ENCODE results near the gene AKAP6. TPM values are rescaled to one million over a fixed set of nuclear protein-coding genes. Genes with fewer than 3 reads are reported as not detected.

Gene AKAP6
- total RNA-seq, 2 experiments from 2014 or later = 0.13 to 0.72 TPM

DNA sequence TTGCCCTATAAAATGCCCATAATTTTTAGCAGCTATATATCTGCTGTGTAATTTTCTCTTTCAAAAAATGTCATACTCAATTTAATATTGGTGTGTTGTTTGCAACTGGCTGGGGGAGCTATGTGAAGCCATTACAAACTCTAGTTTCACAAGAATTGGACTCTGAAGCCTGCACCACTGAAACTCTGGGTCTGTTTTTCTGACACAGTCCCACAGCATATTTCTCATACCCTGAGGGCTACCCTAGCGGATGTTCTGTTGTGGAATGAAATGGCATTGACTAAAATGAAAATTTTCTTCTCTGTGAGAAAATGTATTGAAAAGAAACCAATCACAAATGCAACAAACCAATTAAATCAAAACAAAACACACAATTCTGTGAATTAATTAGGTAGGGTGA, 325.0 kb downstream of the AKAP6 start:
- ChIA-PET CTCF (ENCODE audit: unreplicated experiment) (no interaction called here), POLR2A (interaction anchor here (0.6 kb wide), 2 partner anchors 14 to 86 kb away, joined by 3 read pairs; no protein-coding TSS in a partner anchor)
- Histone ChIP-seq H3K36me3 (ENCODE audit: insufficient read depth, low read length) (no peaks in the 10 kb centered on the region), H3K9me3 (ENCODE audit: low read length) (no peaks in the 10 kb centered on the region), H3K27ac (ENCODE audit: low read depth, low read length, poor library complexity, severe bottlenecking) (no peak overlapping the region), H3K79me2 (ENCODE audit: insufficient read depth, low read depth, low read length) (no peaks in the 10 kb centered on the region), H3K4me1 (ENCODE audit: insufficient read depth, low read length, poor library complexity, severe bottlenecking) (no peaks in the 10 kb centered on the region), H3K9me2 (ENCODE audit: insufficient read depth, low read length) (no peaks in the 10 kb centered on the region), H3K4me2 (ENCODE audit: low read length) (no peak overlapping the region), H2AFZ (ENCODE audit: low read length) (no peak overlapping the region), H4K20me1 (ENCODE audit: insufficient read depth, low read length) (no peaks in the 10 kb centered on the region), H3K4me3 (ENCODE audit: low read depth, low read length, poor library complexity, severe bottlenecking) (no peak overlapping the region)
- no peak for DNase-seq (ENCODE audit: low spot score)
- TF ChIP-seq, protein P1, sequence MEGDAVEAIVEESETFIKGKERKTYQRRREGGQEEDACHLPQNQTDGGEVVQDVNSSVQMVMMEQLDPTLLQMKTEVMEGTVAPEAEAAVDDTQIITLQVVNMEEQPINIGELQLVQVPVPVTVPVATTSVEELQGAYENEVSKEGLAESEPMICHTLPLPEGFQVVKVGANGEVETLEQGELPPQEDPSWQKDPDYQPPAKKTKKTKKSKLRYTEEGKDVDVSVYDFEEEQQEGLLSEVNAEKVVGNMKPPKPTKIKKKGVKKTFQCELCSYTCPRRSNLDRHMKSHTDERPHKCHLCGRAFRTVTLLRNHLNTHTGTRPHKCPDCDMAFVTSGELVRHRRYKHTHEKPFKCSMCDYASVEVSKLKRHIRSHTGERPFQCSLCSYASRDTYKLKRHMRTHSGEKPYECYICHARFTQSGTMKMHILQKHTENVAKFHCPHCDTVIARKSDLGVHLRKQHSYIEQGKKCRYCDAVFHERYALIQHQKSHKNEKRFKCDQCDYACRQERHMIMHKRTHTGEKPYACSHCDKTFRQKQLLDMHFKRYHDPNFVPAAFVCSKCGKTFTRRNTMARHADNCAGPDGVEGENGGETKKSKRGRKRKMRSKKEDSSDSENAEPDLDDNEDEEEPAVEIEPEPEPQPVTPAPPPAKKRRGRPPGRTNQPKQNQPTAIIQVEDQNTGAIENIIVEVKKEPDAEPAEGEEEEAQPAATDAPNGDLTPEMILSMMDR (conservative IDR thresholded peaks at IDR 0.05; ENCODE audit: low read length) = no peak
- TF ChIP-seq EZH2phosphoT487 (IDR thresholded peaks at IDR 0.05; ENCODE audit: borderline replicate concordance, low read depth, low read length) = no peak
- no TSS peak for BruUV-seq (replicated peaks)
- intact Hi-C loops (cut with micrococcal nuclease; ENCODE audit: unreplicated experiment) = no loop called here

DNA sequence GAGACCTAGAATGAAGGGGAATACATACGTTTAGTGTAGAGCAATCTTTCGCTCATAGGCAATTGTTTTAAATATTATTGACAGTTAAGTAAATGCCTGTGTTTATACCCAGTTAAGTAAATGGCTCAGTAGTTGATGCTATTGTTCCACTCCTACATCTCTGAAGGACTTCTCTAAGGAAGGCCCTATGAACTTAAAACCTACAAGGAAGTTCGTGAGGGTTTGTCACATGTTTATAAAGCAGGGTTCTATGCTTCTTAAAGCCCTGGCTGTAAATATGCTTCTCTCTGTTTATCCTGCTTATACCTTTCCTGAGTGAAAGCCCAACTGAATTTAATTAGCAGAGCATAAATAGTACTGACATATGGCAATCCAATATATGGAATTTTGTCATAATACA, 327.5 kb downstream of the AKAP6 start:
- H3K36me3 ChIP-seq (ENCODE audit: insufficient read depth, low read length) = no peaks in the 10 kb centered on the region
- H3K4me3 ChIP-seq (ENCODE audit: low read depth, low read length, poor library complexity, severe bottlenecking) = no peak overlapping the region
- no peaks in the 10 kb centered on the region for H3K9me2 ChIP-seq (ENCODE audit: insufficient read depth, low read length)
- intact Hi-C loops (cut with micrococcal nuclease; ENCODE audit: unreplicated experiment) = no loop called here
- no peak overlapping the region for H3K4me2 ChIP-seq (ENCODE audit: low read length)
- DNase-seq (ENCODE audit: low spot score) = no peak
- POLR2A ChIA-PET = no interaction called here
- H3K79me2 ChIP-seq (ENCODE audit: insufficient read depth, low read depth, low read length) = no peaks in the 10 kb centered on the region
- TF ChIP-seq, protein P1 (conservative IDR thresholded peaks at IDR 0.05; ENCODE audit: low read length) = no peak
- TF ChIP-seq EZH2phosphoT487 (IDR thresholded peaks at IDR 0.05; ENCODE audit: borderline replicate concordance, low read depth, low read length) = no peak
- BruUV-seq (replicated peaks) = no TSS peak
- CTCF ChIA-PET (ENCODE audit: unreplicated experiment) = no interaction called here
- H3K4me1 ChIP-seq (ENCODE audit: insufficient read depth, low read length, poor library complexity, severe bottlenecking) = no peaks in the 10 kb centered on the region
- H3K9me3 ChIP-seq (ENCODE audit: low read length) = no peaks in the 10 kb centered on the region
- H3K27ac ChIP-seq (ENCODE audit: low read depth, low read length, poor library complexity, severe bottlenecking) = no peak overlapping the region
- H4K20me1 ChIP-seq (ENCODE audit: insufficient read depth, low read length) = no peaks in the 10 kb centered on the region
- H2AFZ ChIP-seq (ENCODE audit: low read length) = peak overlapping the region; percentile 53; the same call in 1 of the 2 replicates

DNA sequence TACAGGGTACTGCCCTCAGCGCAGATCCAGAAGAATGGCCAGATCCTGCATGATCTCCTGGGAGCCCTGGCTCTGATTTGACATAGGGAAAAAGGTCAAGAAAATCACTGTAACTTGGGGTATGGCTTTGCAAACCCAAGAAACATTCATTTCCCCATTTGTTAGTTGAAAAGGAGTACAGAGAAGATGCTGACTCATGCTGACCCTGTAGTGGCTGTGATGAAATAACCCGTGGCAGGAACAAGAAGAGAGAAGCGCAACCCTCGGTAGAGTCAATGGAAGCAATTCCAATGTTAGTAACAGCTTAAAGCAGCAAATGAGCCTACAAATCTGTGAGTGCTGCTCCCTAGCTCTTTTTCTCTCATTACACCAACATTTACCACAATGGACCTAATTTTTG, 328.0 kb downstream of the AKAP6 start:
- no peak overlapping the region for H3K4me2 ChIP-seq (ENCODE audit: low read length)
- no peaks in the 10 kb centered on the region for H3K9me2 ChIP-seq (ENCODE audit: insufficient read depth, low read length)
- no peak for TF ChIP-seq EZH2phosphoT487 (IDR thresholded peaks at IDR 0.05; ENCODE audit: borderline replicate concordance, low read depth, low read length)
- TF ChIP-seq, protein P1 (conservative IDR thresholded peaks at IDR 0.05; ENCODE audit: low read length) = no peak
- no peak overlapping the region for H3K27ac ChIP-seq (ENCODE audit: low read depth, low read length, poor library complexity, severe bottlenecking)
- H3K4me3 ChIP-seq (ENCODE audit: low read depth, low read length, poor library complexity, severe bottlenecking) = no peak overlapping the region
- intact Hi-C loops (cut with micrococcal nuclease; ENCODE audit: unreplicated experiment) = no loop called here
- POLR2A ChIA-PET = no interaction called here
- DNase-seq (ENCODE audit: low spot score) = no peak
- CTCF ChIA-PET (ENCODE audit: unreplicated experiment) = no interaction called here
- no peaks in the 10 kb centered on the region for H4K20me1 ChIP-seq (ENCODE audit: insufficient read depth, low read length)
- peak overlapping the region; percentile 53 for H2AFZ ChIP-seq (ENCODE audit: low read length)
- H3K4me1 ChIP-seq (ENCODE audit: insufficient read depth, low read length, poor library complexity, severe bottlenecking) = no peaks in the 10 kb centered on the region
- BruUV-seq (replicated peaks) = no TSS peak
- H3K9me3 ChIP-seq (ENCODE audit: low read length) = no peaks in the 10 kb centered on the region
- H3K79me2 ChIP-seq (ENCODE audit: insufficient read depth, low read depth, low read length) = no peaks in the 10 kb centered on the region
- no peaks in the 10 kb centered on the region for H3K36me3 ChIP-seq (ENCODE audit: insufficient read depth, low read length)

Data from OCI-LY7 (cell line).